IPS DF 4.7 (cell line): ENCODE data around the gene CRYBB3.
A peak's percentile ranks its signal among the peaks of the same experiment; 100 is the strongest.
"Not testable (repeated sequence)": the region's sequence is repeated elsewhere in the genome, so short reads cannot be mapped to it uniquely, and the experiment has no call there.

ENCODE experiments used
- DNase-seq: peaks from one replicate; pipeline ENCODE4 v3.0.0-alpha.2; 2013; ENCODE audit warnings: low spot score; ENCODE audit errors: extremely low read depth

CRYBB3 gene

GRCh38 chr22:25205847-25206246 lies 6.2 kb downstream of the CRYBB3 start:
- no peak for DNase-seq

- DNase-seq: no peak
Observed at GRCh38 chr22:25206998-25207397, 7.3 kb downstream of the CRYBB3 start.

- no peak for DNase-seq
Observed at GRCh38 chr22:25207553-25208157, 8.0 kb downstream of the CRYBB3 start.

DNA sequence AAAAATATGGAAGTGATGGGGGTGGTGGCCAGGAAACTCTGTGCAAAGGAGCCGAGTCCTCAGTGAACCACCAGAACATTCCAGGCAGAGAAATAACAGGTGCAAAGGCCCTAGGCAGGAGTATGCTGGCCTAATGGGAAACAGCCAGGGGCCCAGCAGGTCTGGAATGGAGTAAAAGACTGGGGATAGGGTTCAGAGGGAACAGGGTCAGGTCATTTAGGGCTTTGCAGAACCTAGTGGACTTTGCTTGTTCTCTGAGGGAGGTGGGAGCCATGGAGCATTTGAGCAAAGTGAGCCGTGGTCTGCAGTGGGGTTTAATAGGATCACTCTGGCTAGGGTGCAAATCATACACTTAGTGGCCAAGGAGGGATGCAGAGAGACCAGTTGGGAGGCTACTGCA lies 8.7 kb downstream of the CRYBB3 start:
- DNase-seq: no peak

- DNase-seq: no peak
Observed at GRCh38 chr22:25208743-25209505, 9.3 kb downstream of the CRYBB3 start.

GRCh38 chr22:25210793-25211192 lies 11.1 kb downstream of the CRYBB3 start:
- no peak for DNase-seq

- no peak for DNase-seq
Observed at GRCh38 chr22:25212337-25212736, 12.7 kb downstream of the CRYBB3 start.

- DNase-seq: no peak
Observed at GRCh38 chr22:25213221-25213620, 13.6 kb downstream of the CRYBB3 start.

DNA sequence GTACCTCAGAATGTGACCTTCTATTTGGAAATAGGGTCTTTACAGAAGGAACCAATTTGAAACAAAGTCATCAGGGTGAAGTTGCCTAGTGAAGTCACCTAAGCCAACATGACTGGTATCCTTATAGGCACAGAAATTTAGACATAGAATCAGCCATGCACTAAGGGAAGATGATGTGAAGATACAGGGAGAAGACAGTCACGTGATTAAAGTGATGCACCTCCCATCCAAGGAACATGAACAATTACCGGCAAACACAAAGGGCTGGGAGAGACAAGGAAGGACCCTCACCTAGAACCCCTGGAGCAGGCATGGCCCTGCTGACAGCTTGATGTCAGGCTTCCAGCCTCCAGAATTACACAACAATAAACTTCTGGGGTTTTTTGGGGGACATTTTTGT lies 16.6 kb downstream of the CRYBB3 start:
- DNase-seq: no peak

DNA sequence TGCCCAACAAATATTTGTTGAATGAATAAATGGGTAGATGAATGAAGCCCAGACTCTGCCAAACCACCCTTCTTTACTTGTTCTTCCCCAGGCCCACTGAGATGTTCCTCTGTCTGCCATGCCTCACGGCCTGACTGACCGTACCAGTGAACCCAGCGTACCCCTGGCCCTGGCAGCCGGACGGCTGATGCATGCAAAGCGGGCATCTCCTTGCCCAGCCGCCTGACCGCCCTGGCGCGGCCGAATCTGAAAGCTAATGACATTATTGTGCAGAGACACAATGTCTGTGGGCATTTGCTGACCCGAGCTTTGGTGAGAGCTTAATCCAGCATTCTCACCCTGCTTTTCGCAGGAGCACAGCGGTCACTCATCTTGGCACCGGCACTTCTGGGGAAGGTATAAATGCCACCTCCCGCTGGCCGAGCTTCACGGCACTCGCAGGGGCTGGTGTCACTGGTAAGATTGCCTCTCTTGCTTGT lies 19.6 kb downstream of the CRYBB3 start, which contains the start of gene CRYBB2:
TSS of gene CRYBB2 (plus strand) at position 429 of the 479 bp plus-strand sequence. CDS start 1,791 bp downstream, outside the sequence.
- no peak for DNase-seq

DNA sequence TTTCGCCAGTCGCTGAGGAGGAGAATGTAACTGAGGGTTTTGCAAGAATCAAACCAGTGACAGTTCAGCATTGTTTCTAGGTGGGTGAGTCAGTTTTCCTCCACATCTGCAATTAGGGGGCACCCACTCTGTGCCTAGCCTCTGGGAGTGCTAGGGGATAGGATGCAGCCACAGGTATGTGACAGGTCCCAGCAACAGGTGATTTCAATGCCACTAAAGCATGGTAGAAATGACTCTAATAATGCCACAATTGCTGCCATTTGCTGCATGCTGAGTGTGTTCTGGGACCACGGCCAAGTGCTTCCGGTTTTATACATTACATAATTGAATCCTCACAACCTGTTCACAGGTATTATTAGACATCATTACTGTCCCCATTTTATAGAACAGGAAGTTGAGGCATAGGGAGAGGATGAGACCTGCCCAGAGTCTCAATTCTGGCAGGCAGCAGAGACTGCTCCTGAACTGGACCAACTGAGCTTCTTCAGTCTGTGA lies 20.3 kb downstream of the CRYBB3 start:
- no peak for DNase-seq

GRCh38 chr22:25221790-25222189 lies 22.1 kb downstream of the CRYBB3 start:
- DNase-seq: no peak

DNA sequence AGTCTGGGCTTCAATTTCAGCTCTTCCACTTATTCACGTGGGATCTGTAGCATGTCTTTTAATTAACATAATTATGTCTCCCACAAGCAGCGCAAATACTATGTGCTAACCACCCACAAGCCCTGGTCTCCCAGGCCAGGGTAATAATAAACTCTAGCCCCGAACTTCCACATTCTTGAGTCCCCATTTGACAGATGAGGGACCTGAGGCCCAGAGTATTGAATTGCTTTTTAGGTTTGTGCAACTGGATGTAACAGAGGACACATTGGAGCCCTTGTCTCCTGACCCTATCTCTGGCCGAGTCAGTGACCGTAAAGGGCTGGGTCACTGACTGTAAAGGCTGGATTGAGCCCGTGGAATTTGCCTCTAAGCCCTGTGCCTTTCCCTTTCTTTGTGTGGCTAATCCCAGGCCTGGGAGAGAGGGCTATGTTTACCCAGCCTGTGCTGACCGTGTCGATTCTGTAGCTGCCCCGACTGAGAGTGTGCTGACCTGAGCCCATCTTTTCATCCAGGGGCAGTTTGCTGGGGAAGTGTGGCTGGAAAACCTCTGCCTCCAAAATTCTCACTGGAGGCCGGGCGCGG lies 23.7 kb downstream of the CRYBB3 start:
- DNase-seq: no peak

GRCh38 chr22:25228822-25229221 lies 29.2 kb downstream of the CRYBB3 start:
- no peak for DNase-seq

- not testable (repeated sequence) for DNase-seq
Observed at GRCh38 chr22:25230760-25231159, 31.1 kb downstream of the CRYBB3 start.

DNA sequence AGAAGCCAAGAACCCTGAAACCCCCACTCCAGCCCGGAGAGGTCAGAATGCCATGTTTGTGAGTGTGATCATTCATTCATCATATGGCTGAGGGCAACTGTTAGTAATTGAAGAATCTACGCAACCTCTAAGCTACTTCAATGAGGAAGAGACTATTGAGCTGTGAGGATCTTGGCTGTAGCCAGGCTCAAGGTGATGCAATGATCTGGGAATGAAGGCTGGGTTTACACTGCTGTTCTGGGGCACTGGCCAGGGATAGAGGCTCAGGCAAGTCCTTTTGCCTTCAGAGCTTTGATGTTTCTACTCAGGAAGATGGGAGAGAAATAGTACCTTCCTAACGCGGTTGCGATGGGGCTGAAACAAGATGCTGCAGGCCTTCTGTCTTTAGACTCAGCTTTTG lies 32.6 kb downstream of the CRYBB3 start:
- no peak for DNase-seq

DNA sequence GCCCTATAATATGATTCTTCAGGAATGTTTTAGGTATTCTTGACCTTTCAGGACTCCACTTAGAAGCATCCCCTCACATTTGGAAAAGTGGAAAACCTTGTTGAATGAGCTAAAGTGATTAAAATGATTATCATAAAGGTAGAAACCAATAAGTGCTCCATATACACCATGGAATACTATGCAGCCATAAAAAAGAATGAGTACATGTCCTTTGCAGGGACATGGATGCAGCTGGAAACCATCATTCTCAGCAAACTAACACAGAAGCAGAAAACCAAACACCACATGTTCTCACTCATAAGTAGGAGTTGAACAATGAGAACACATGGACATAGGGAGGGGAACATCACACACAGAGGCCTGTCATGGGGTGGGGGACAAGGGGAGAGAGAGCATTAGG lies 34.0 kb downstream of the CRYBB3 start:
- DNase-seq: not testable (repeated sequence)

DNA sequence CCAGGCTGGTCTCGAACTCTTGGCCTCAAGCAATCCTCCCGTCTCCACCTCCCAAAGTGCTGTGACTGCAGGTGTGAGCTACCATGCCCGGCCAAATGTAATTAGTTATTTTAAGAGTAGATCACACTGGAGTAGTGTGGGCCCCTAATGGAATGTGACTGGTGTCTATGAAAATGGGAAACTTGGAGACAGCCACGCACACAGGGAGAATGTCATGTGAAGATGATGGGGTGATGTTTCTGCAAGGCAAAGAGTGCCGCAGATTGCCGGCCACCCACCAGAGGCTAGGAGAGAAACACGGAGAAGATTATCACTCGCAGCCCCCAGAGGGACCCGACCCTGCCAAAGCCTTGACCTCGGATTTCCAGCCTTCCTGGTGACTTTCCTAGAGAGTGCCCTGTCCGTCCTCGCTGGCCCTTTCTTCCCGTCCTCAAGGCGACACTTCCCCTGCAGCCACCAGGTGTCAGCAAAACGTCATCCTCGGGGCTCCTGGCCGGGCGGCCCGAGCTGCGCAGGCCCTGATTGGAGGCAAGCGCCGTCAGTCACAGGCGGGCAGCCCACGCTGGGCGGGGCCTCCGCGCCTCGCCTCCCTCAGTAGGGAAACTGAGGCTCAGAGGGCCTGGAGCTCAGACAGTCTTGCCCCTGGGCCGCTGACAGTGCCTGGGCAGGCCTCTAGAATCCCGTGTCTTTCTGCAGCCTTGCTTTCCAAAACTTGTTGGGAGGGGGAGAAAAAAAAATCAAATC lies 36.1 kb downstream of the CRYBB3 start:
- peak; percentile 74 for DNase-seq

- DNase-seq: no peak
Observed at GRCh38 chr22:25236417-25236816, 36.8 kb downstream of the CRYBB3 start.

- no peak for DNase-seq
Observed at GRCh38 chr22:25237503-25237902, 37.8 kb downstream of the CRYBB3 start.

DNA sequence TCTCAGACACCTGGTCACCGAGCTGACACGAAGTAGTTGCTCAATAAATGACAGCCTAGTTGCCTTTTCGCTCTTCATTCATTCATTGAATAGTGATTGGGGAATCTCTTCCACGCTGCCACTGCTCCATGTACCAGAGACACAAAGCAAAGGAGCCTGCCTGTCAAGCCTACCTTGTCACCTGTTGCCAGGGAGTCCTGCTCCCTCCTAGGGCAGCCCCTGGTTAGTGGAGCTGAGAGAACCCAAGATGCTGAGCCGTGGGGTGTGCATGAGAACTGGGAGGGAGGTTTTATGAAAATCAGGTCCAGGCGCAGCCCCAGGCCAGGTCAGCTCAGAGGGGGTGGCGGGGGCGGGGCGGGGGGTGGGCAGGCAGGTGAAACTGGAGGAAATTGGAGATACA lies 38.4 kb downstream of the CRYBB3 start:
- not testable (repeated sequence) for DNase-seq

DNA sequence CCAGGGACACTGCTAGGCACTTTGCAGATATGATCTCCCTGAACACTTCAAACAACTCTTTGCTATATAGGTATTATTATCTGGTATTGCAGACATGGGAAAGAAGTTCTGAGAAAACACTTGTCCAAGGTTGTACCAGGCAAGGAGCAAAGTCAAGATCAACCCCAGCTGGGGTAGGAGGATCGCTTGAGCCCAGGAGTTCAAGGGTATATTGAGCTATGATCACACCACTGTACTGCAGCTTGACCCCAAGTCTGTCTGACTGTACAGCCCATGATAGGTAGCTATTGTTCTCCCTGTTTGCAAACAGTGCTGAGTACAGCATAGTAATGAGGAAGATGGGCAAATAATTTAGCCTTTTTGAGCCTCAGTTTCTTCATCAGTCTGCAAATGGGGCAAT lies 55.5 kb downstream of the CRYBB3 start:
- not testable (repeated sequence) for DNase-seq
